GM19099 (cell line): ENCODE data around the gene ADGRG6.

Experiments used
- POLR2A ChIP-seq: IDR thresholded peaks from 3 replicates; pipeline ENCODE4 v1.6.1; 2011; ENCODE audit warnings: low read depth; ENCODE audit not compliant: insufficient read length; ENCODE audit errors: extremely low read depth

Gene ADGRG6

DNA sequence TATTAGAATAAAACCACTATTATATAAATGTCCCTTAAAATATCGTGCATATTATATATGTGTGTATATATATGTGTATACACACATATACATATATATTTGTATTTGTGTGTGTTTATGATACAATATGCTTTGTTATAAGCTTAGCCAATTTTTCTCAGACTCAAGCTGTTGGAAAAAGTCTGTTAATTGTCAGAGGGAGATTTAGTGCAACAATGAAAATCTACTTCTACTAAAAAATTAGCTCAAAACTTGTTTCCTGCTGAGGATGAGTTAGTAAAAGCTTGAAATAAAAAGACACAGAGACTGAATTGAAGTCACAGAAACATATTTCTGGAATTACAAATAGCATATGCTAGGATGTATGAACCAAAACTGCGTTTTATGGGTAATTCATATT, 79.4 kb downstream of the ADGRG6 start:
- TF ChIP-seq POLR2A = no peak

- no peak for TF ChIP-seq POLR2A
These were observed 80.1 kb downstream of the ADGRG6 start for GRCh38 chr6:142381845-142382378.

DNA sequence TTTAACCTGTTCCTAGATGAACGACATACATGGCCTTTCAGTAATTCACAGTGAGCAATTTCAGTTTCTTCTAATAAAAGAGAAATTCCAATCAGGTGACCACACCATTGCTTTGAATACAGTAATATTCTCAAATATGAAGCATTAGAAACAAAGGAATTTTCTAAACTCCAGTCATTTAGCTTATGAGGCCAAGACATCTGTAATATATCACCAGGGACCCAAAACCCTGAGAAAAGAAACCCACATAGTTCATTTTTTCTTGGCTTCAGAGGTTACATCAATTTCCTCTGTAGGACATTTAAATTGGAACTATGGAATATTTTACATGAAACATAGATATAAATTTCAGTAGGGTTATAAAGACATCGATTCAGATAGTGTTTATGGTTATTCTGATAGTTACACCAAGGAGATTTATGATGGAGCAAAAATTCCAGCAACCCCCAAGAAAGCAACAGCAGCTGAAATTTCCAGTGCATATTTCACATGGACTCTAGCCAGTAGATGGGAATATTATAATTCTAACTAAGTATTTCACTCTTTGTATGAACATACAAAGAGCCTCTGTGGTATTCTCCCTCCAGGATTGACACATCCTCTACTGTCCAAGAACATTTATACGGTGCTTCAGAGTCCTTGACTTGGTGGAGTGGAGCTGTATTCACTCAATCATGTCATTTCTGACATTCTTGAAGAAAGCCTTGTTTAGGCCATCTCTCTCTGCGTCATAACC, 82.9 kb downstream of the ADGRG6 start:
- no peak for TF ChIP-seq POLR2A

- TF ChIP-seq POLR2A = no peak
These were observed 83.5 kb downstream of the ADGRG6 start for GRCh38 chr6:142385352-142385751.

DNA sequence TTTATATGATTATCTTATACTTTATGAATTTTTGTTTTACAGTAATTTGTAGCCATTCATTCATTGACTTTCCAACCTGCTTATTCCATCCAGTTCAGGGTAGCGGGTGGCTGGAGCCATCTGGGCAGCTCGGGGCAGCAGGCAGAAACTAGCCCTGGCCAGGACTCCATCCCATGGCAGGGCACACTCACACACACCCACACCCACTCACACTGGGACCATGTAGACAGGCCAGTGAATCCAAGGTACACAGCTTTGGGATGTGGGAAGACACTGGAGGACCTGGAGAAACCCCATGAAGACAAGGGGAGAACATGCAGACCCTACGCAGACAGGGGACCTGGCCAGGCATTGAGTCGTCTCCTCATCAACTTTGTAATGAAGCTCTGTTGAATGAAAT, 84.8 kb downstream of the ADGRG6 start:
- TF ChIP-seq POLR2A = no peak

- no peak for TF ChIP-seq POLR2A
These were observed 86.4 kb downstream of the ADGRG6 start for GRCh38 chr6:142387997-142388815.

GRCh38 chr6:142395266-142395665, 93.5 kb downstream of the ADGRG6 start:
- no peak for TF ChIP-seq POLR2A

GRCh38 chr6:142395768-142396231, 94.0 kb downstream of the ADGRG6 start:
- no peak for TF ChIP-seq POLR2A

DNA sequence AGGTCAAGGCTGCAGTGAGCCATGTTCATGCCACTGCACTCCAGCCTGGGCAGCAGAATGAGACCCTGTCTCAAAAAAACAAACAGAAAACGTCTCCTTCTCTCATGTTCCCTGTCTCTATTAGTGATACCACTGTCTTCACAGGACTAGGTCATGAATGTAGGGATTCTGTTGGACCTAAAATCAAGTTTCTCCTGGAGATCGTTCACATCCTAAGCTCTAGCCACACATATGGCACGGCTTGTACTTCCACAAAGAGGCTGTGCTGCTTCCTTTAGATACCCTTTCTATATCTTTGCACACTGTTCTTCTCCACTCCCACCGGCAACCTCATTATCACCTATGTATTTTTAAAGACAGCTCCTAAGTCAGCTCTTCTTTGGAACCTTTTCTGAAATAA, 96.5 kb downstream of the ADGRG6 start:
- no peak for TF ChIP-seq POLR2A

- TF ChIP-seq POLR2A = no peak
These were observed 97.9 kb downstream of the ADGRG6 start for GRCh38 chr6:142399739-142400138.

- no peak for TF ChIP-seq POLR2A
These were observed 98.7 kb downstream of the ADGRG6 start for GRCh38 chr6:142400495-142400894.

DNA sequence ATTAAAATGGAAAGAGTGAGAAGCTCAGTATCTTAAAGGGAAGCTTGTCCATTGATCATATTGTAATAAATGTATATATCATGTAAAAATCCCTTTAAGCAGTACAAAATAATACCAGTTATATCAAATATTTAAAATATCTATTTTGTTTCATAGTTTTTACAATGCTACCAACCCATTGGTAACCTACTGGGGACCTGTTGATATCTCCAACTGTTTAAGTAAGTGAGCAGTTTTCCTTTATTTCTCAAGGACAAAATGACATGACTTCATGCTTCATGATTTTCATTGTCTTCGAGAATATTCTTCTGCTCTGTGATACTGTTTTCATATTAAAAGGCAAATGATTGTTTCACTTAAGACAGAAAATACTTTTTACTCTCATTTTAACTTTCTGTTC, 100.0 kb downstream of the ADGRG6 start:
- no peak for TF ChIP-seq POLR2A

DNA sequence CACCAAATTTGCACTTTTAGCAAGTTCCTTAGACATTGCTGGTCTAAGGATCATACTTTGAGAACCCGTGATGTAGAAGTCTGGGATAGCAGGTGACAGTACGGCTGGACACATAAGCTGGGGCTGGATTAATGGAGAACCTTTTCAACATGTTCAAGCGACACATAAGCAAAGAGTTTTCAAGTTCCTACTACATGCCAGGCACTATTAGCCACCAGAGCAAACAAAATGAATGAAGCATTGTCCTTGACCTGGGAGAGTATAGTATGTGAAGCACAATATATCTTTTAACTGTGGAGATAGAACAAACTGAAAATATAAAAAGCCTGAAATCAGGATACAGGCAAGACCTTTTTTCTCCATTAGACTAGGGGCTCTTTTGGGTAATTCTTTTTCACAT, 102.9 kb downstream of the ADGRG6 start:
- TF ChIP-seq POLR2A = no peak

DNA sequence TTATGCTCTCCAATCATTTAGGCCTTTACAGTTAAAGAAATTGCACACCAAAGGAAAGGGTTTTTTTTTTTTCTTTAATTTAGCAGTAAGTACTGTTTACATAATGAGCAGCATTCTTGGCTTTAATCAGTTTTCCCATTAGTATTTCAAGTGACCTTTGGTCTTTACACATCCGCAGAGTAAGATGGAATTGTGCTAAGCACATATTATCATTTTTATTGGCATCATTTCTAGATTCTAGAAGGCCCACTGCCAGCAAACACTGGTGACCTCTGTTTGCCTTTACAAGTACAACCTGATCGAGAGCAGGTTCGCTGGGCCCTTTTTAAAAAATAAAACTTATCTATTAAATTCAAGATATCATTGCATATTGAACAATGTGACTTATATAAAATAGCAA, 104.3 kb downstream of the ADGRG6 start:
- TF ChIP-seq POLR2A = no peak

DNA sequence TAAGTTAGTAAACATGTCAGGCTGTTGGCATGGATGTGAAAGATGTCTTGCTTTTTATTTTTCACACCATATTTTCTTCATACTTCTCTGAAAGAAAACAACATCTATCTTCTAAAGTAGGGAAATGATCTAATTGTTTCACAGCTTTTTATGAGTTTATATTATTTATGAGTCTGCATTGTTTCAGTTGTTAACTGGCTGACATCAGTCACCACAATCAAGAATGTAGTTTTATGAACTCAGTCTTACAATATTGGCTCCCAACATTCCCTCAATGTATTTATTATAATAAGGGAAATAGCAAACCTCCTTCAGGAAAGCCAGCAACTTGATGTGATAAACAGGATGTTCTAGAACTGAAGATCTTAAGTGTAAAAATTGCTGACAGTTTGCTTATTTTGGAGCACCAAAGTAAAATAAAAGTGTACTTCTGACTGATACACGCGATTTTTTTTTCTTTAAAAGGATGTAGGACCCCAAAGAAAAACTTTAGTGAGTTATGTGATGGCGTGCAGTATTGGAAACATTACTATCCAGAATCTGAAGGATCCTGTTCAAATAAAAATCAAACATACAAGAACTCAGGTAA, 106.0 kb downstream of the ADGRG6 start:
- no peak for TF ChIP-seq POLR2A
